ENCODE data around the gene CEMIP.
A peak's percentile ranks its signal among the peaks of the same experiment; 100 is the strongest.

Gene CEMIP

GRCh38 chr15:80789296-80789695, 10.1 kb downstream of the CEMIP start:
- DNase-seq: no peak

GRCh38 chr15:80789796-80790195, 10.6 kb downstream of the CEMIP start:
- no peak for DNase-seq

- DNase-seq: no peak
These were observed 11.1 kb downstream of the CEMIP start for GRCh38 chr15:80790236-80790635.

GRCh38 chr15:80791004-80791403, 11.8 kb downstream of the CEMIP start:
- no peak for DNase-seq

GRCh38 chr15:80796407-80796806, 17.2 kb downstream of the CEMIP start:
- DNase-seq: no peak

GRCh38 chr15:80798911-80799310, 19.7 kb downstream of the CEMIP start:
- DNase-seq: no peak

GRCh38 chr15:80800067-80800466, 20.9 kb downstream of the CEMIP start:
- DNase-seq: no peak

GRCh38 chr15:80801891-80802680, 22.9 kb downstream of the CEMIP start:
- DNase-seq: no peak

- DNase-seq: peak; percentile 55
These were observed 24.7 kb downstream of the CEMIP start for GRCh38 chr15:80803580-80804525.

GRCh38 chr15:80804970-80805495, 25.9 kb downstream of the CEMIP start:
- DNase-seq: peak; percentile 42

- DNase-seq: no peak
These were observed 32.7 kb downstream of the CEMIP start for GRCh38 chr15:80811781-80812315.

- DNase-seq: no peak
These were observed 35.9 kb downstream of the CEMIP start for GRCh38 chr15:80815106-80815505.

GRCh38 chr15:80816049-80816653, 37.0 kb downstream of the CEMIP start:
- DNase-seq: no peak

- no peak for DNase-seq
These were observed 37.8 kb downstream of the CEMIP start for GRCh38 chr15:80816936-80817335.

- DNase-seq: no peak
These were observed 38.7 kb downstream of the CEMIP start for GRCh38 chr15:80817901-80818300.

GRCh38 chr15:80819001-80819400, 39.8 kb downstream of the CEMIP start:
- DNase-seq: no peak

GRCh38 chr15:80820092-80820491, 40.9 kb downstream of the CEMIP start:
- no peak for DNase-seq

- no peak for DNase-seq
These were observed 43.1 kb downstream of the CEMIP start for GRCh38 chr15:80822256-80822655.

- DNase-seq: no peak
These were observed 43.5 kb downstream of the CEMIP start for GRCh38 chr15:80822676-80823075.

GRCh38 chr15:80823120-80823519, 44.0 kb downstream of the CEMIP start:
- DNase-seq: no peak

GRCh38 chr15:80823995-80824394, 44.8 kb downstream of the CEMIP start:
- no peak for DNase-seq

GRCh38 chr15:80825361-80826030, 46.3 kb downstream of the CEMIP start:
- DNase-seq: no peak

All from stimulated activated CD4-positive, alpha-beta T cell treated with anti-CD3 and anti-CD28 coated beads, Interleukin-4, amount 100 ng/mL, for 24 hours (primary cell).